Trophoblast cell (in vitro differentiated cells and primary cell): ENCODE measurements around the gene PRKX.
"Not testable (repeated sequence)": the region's sequence is repeated elsewhere in the genome, so short reads cannot be mapped to it uniquely, and the experiment has no call there.

Experiments used
- DNase-seq, 2 donors: peaks; one replicate each; pipeline ENCODE4 v3.0.0-alpha.2; 2016
- H2AFZ ChIP-seq: 2 replicates; pipeline ENCODE4 v1.6.1; 2013; ENCODE audit warnings: low read length, moderate library complexity, mild to moderate bottlenecking; ENCODE audit not compliant: insufficient read depth, poor library complexity
- H2AK5ac ChIP-seq: 2 replicates; pipeline ENCODE4 v1.6.1; 2013; ENCODE audit warnings: mild to moderate bottlenecking, low read length
- H2BK120ac ChIP-seq: 2 replicates; pipeline ENCODE4 v1.6.1; 2013; ENCODE audit warnings: low read length, mild to moderate bottlenecking, moderate library complexity; ENCODE audit not compliant: insufficient read depth, poor library complexity
- H2BK12ac ChIP-seq: 2 replicates; pipeline ENCODE4 v1.6.1; 2013; ENCODE audit warnings: mild to moderate bottlenecking, low read length, moderate library complexity
- H2BK5ac ChIP-seq: 2 replicates; pipeline ENCODE4 v1.6.1; 2013; ENCODE audit warnings: low read length, low read depth, moderate library complexity, mild to moderate bottlenecking; ENCODE audit not compliant: poor library complexity
- H3K14ac ChIP-seq: 2 replicates; pipeline ENCODE4 v1.6.1; 2013; ENCODE audit warnings: mild to moderate bottlenecking, low read length
- H3K18ac ChIP-seq: 2 replicates; pipeline ENCODE4 v1.6.1; 2013; ENCODE audit warnings: mild to moderate bottlenecking, low read length
- H3K23ac ChIP-seq: 2 replicates; pipeline ENCODE4 v1.6.1; 2013; ENCODE audit warnings: low read length
- H3K27ac ChIP-seq: 2 replicates; pipeline ENCODE4 v1.5.1; 2013; ENCODE audit warnings: low read depth, mild to moderate bottlenecking, inconsistent platforms, low read length, moderate library complexity
- H3K27me3 ChIP-seq: 2 replicates; pipeline ENCODE4 v1.6.1; 2013; ENCODE audit warnings: inconsistent platforms, mild to moderate bottlenecking, low read length, moderate library complexity; ENCODE audit not compliant: insufficient read depth
- H3K36me3 ChIP-seq, 2 experiments: 1 replicate in 1 of 2; 2 replicates in 1 of 2; pipeline ENCODE4 v1.6.1; 2013; ENCODE audit warnings: low read length in 2 of 2, mild to moderate bottlenecking in 2 of 2, moderate library complexity in 1 of 2; ENCODE audit not compliant: insufficient read depth in 2 of 2, control insufficient read depth in 1 of 2
- H3K4ac ChIP-seq: 2 replicates; pipeline ENCODE4 v1.6.1; 2013; ENCODE audit warnings: low read depth, mild to moderate bottlenecking, low read length, moderate library complexity
- H3K4me1 ChIP-seq, 2 experiments: 1 replicate in 1 of 2; 2 replicates in 1 of 2; pipeline ENCODE4 v1.6.1; 2013; ENCODE audit warnings: low read length in 2 of 2, mild to moderate bottlenecking in 2 of 2, moderate library complexity in 1 of 2; ENCODE audit not compliant: insufficient read depth in 2 of 2, control insufficient read depth in 1 of 2
- H3K4me2 ChIP-seq: 2 replicates; pipeline ENCODE4 v1.6.1; 2013; ENCODE audit warnings: inconsistent platforms, mild to moderate bottlenecking, low read length, moderate library complexity
- H3K4me3 ChIP-seq: 2 replicates; pipeline ENCODE4 v1.5.1; 2013; ENCODE audit warnings: mild to moderate bottlenecking, low read depth, low read length, inconsistent platforms
- H3K79me1 ChIP-seq: one replicate; pipeline ENCODE4 v1.6.1; 2013; ENCODE audit warnings: low read length
- H3K79me2 ChIP-seq: 2 replicates; pipeline ENCODE4 v1.6.1; 2013; ENCODE audit warnings: low read length, mild to moderate bottlenecking; ENCODE audit not compliant: control insufficient read depth, insufficient read depth, poor library complexity
- H3K9ac ChIP-seq: 2 replicates; pipeline ENCODE4 v1.6.1; 2013; ENCODE audit warnings: mild to moderate bottlenecking, low read length
- H3K9me3 ChIP-seq: 2 replicates; pipeline ENCODE4 v1.6.1; 2013; ENCODE audit warnings: low read depth, mild to moderate bottlenecking, control low read depth, inconsistent platforms, low read length; ENCODE audit not compliant: insufficient read depth
- H4K12ac ChIP-seq: 2 replicates; pipeline ENCODE4 v1.6.1; 2013; ENCODE audit warnings: low read depth, mild to moderate bottlenecking, low read length, moderate library complexity
- H4K8ac ChIP-seq: 2 replicates; pipeline ENCODE4 v1.6.1; 2013; ENCODE audit warnings: low read depth, mild to moderate bottlenecking, low read length, moderate library complexity
- H4K91ac ChIP-seq: one replicate; pipeline ENCODE4 v1.6.1; 2013; ENCODE audit warnings: low read depth, mild to moderate bottlenecking, low read length, moderate library complexity
- WGBS: extraction: QIAGEN DNeasy Blood & Tissue Kit; methylation state at CpG from one replicate; pipeline ENCODE4 v1.1.7; 2013; ENCODE audit warnings: missing lambda C conversion rate; ENCODE audit not compliant: insufficient read length, insufficient coverage; ENCODE audit errors: extremely low coverage; 5-methylcytosine and 5-hydroxymethylcytosine counted together

PRKX gene

GRCh38 chrX:3669841-3670475 is 43.5 kb downstream of the PRKX start:
- Histone ChIP-seq H3K4me3 (no peak overlapping the region), H3K27me3 (no peaks in the 10 kb centered on the region), H2BK12ac (no peak overlapping the region), H3K23ac (no peak overlapping the region), H3K9me3 (no peaks in the 10 kb centered on the region), H2AK5ac (no peak overlapping the region), H3K4me1 (no peaks in the 10 kb centered on the region), H4K8ac (no peak overlapping the region), H4K12ac (no peak overlapping the region), H2BK5ac (no peak overlapping the region), H3K14ac (no peak overlapping the region), H2BK120ac (no peak overlapping the region), H3K4ac (no peak overlapping the region), H3K79me2 (no peaks in the 10 kb centered on the region), H3K4me2 (no peak overlapping the region), H2AFZ (no peak overlapping the region), H3K36me3 (peaks cover 14 to 21% of the 10 kb centered on the region in 2 experiments), H3K9ac (no peak overlapping the region), H3K79me1 (no peaks in the 10 kb centered on the region), H4K91ac (no peak overlapping the region), H3K18ac (no peak overlapping the region), H3K27ac (no peak overlapping the region)
- no peak for DNase-seq
- 100% methylated on average over 1 of the region's 13 CpGs for WGBS

- Histone ChIP-seq H3K4ac (no peak overlapping the region), H3K4me3 (no peak overlapping the region), H3K36me3 (peaks cover 10 to 12% of the 10 kb centered on the region in 2 experiments), H3K9me3 (no peaks in the 10 kb centered on the region), H3K27me3 (no peaks in the 10 kb centered on the region), H2BK120ac (no peak overlapping the region), H3K23ac (no peak overlapping the region), H4K91ac (no peak overlapping the region), H3K4me1 (no peaks in the 10 kb centered on the region), H3K4me2 (no peak overlapping the region), H3K79me1 (no peaks in the 10 kb centered on the region), H2AFZ (no peak overlapping the region), H3K27ac (no peak overlapping the region), H2AK5ac (no peak overlapping the region), H2BK12ac (no peak overlapping the region), H2BK5ac (no peak overlapping the region), H4K12ac (no peak overlapping the region), H4K8ac (no peak overlapping the region), H3K18ac (no peak overlapping the region), H3K9ac (no peak overlapping the region), H3K79me2 (no peaks in the 10 kb centered on the region), H3K14ac (no peak overlapping the region)
- WGBS: no CpG with 5 or more reads among the region's 9 CpGs
- DNase-seq: no peak
These were observed 46.5 kb downstream of the PRKX start for GRCh38 chrX:3666975-3667374.

GRCh38 chrX:3664921-3665320 is 48.5 kb downstream of the PRKX start:
- Histone ChIP-seq H2AK5ac (no peak overlapping the region), H3K27me3 (no peaks in the 10 kb centered on the region), H3K79me1 (no peaks in the 10 kb centered on the region), H3K9ac (no peak overlapping the region), H3K36me3 (peaks cover 6 to 8% of the 10 kb centered on the region in 2 experiments), H3K23ac (no peak overlapping the region), H3K14ac (no peak overlapping the region), H3K18ac (no peak overlapping the region), H2BK120ac (no peak overlapping the region), H2BK12ac (no peak overlapping the region), H4K8ac (no peak overlapping the region), H3K79me2 (no peaks in the 10 kb centered on the region), H3K4ac (no peak overlapping the region), H3K9me3 (no peaks in the 10 kb centered on the region), H3K27ac (no peak overlapping the region), H2AFZ (no peak overlapping the region), H3K4me1 (no peaks in the 10 kb centered on the region), H4K12ac (no peak overlapping the region), H3K4me2 (no peak overlapping the region), H4K91ac (no peak overlapping the region), H2BK5ac (no peak overlapping the region), H3K4me3 (no peak overlapping the region)
- DNase-seq: no peak
- WGBS: no CpG with 5 or more reads among the region's 12 CpGs

- not testable (repeated sequence) for H3K36me3 ChIP-seq, H3K4ac ChIP-seq, H3K79me1 ChIP-seq, H4K12ac ChIP-seq, H3K27me3 ChIP-seq, H3K27ac ChIP-seq, H2BK120ac ChIP-seq, H3K9me3 ChIP-seq, H2AK5ac ChIP-seq, H3K23ac ChIP-seq, H3K4me2 ChIP-seq, H4K91ac ChIP-seq, H3K9ac ChIP-seq, H3K18ac ChIP-seq, DNase-seq, H3K4me1 ChIP-seq, H3K79me2 ChIP-seq, H4K8ac ChIP-seq, H3K14ac ChIP-seq, H2BK12ac ChIP-seq, H2AFZ ChIP-seq, H2BK5ac ChIP-seq, H3K4me3 ChIP-seq
- no CpG with 5 or more reads among the region's 9 CpGs for WGBS
These were observed 49.7 kb downstream of the PRKX start for GRCh38 chrX:3663576-3664250.
